NT2/D1 (cell line): ENCODE data around the gene TMUB1.

Experiments
- DNase-seq: peaks from one replicate; pipeline ENCODE4 v3.0.0-alpha.2; 2011; ENCODE audit warnings: low read depth, low spot score
- H3K27me3 ChIP-seq: 2 replicates; pipeline ENCODE4 v1.6.0; 2011; ENCODE audit warnings: mild to moderate bottlenecking; ENCODE audit not compliant: insufficient read length, insufficient read depth
- H3K36me3 ChIP-seq: 2 replicates; pipeline ENCODE4 v1.6.1; 2011; ENCODE audit warnings: mild to moderate bottlenecking, low read length, mixed read lengths; ENCODE audit not compliant: insufficient read depth, insufficient read length
- H3K4me1 ChIP-seq: 2 replicates; pipeline ENCODE4 v1.5.1; 2011; ENCODE audit not compliant: insufficient read depth, insufficient read length
- H3K4me3 ChIP-seq: 2 replicates; pipeline ENCODE4 v1.5.1; 2011; ENCODE audit warnings: low read depth; ENCODE audit not compliant: insufficient read length
- H3K9ac ChIP-seq: 2 replicates; pipeline ENCODE4 v1.6.0; 2011; ENCODE audit warnings: low read depth; ENCODE audit not compliant: insufficient read length
- H3K9me3 ChIP-seq: 2 replicates; pipeline ENCODE4 v1.5.1; 2011; ENCODE audit warnings: mild to moderate bottlenecking, low read length; ENCODE audit not compliant: insufficient read depth
- SUZ12 ChIP-seq: IDR thresholded peaks from 2 replicates; pipeline ENCODE4 v1.6.1; 2011; ENCODE audit not compliant: insufficient read length, insufficient read depth; ENCODE audit errors: extremely low read depth
- YY1 ChIP-seq: IDR thresholded peaks from 2 replicates; pipeline ENCODE4 v1.6.1; 2011; ENCODE audit not compliant: insufficient read length, insufficient read depth
- ZNF274 ChIP-seq: IDR thresholded peaks from 2 replicates; pipeline ENCODE4 v1.6.1; 2011; ENCODE audit warnings: mild to moderate bottlenecking, low read depth, low read length

Gene TMUB1

GRCh38 chr7:151124481-151124880 lies 41.2 kb upstream of the TMUB1 start:
- H3K4me1 ChIP-seq = peaks cover 16% of the 10 kb centered on the region
- no peak overlapping the region for H3K4me3 ChIP-seq
- H3K27me3 ChIP-seq = no peaks in the 10 kb centered on the region
- H3K9me3 ChIP-seq = peaks cover 18% of the 10 kb centered on the region; the same call in 1 of the 2 replicates
- DNase-seq = no peak
- no peak for TF ChIP-seq SUZ12
- TF ChIP-seq ZNF274 = no peak
- no peak for TF ChIP-seq YY1
- H3K36me3 ChIP-seq = peaks cover 86% of the 10 kb centered on the region
- no peak overlapping the region for H3K9ac ChIP-seq

GRCh38 chr7:151123822-151124464 lies 40.6 kb upstream of the TMUB1 start:
- Histone ChIP-seq H3K9me3 (peaks cover 18% of the 10 kb centered on the region; the same call in 1 of the 2 replicates), H3K36me3 (peaks cover 86% of the 10 kb centered on the region), H3K4me3 (no peak overlapping the region), H3K9ac (no peak overlapping the region), H3K27me3 (no peaks in the 10 kb centered on the region), H3K4me1 (peaks cover 16% of the 10 kb centered on the region)
- no peak for TF ChIP-seq SUZ12
- TF ChIP-seq ZNF274 = no peak
- no peak for TF ChIP-seq YY1
- DNase-seq = peak; percentile 83

GRCh38 chr7:151123158-151123821 lies 40.0 kb upstream of the TMUB1 start:
- Histone ChIP-seq H3K36me3 (peaks cover 86% of the 10 kb centered on the region), H3K4me3 (no peak overlapping the region), H3K4me1 (peaks cover 16% of the 10 kb centered on the region), H3K9ac (no peak overlapping the region), H3K27me3 (no peaks in the 10 kb centered on the region), H3K9me3 (peaks cover 18% of the 10 kb centered on the region; the same call in 1 of the 2 replicates)
- TF ChIP-seq SUZ12 = no peak
- DNase-seq = no peak

- Histone ChIP-seq H3K36me3 (peaks cover 86% of the 10 kb centered on the region), H3K4me3 (no peak overlapping the region)
- DNase-seq = no peak
Observed at GRCh38 chr7:151122796-151123157, 39.5 kb upstream of the TMUB1 start.

GRCh38 chr7:151122276-151122675 lies 39.0 kb upstream of the TMUB1 start:
- H3K9ac ChIP-seq = no peak overlapping the region
- H3K4me1 ChIP-seq = peaks cover 16% of the 10 kb centered on the region
- no peaks in the 10 kb centered on the region for H3K27me3 ChIP-seq
- H3K4me3 ChIP-seq = no peak overlapping the region
- TF ChIP-seq SUZ12 (no peak), ZNF274 (no peak), YY1 (no peak)
- peaks cover 18% of the 10 kb centered on the region; the same call in 1 of the 2 replicates for H3K9me3 ChIP-seq
- H3K36me3 ChIP-seq = peaks cover 86% of the 10 kb centered on the region
- DNase-seq = no peak

More at GRCh38 chr7:151122796-151123157, 39.5 kb upstream of the TMUB1 start:
- TF ChIP-seq YY1 = no peak
- TF ChIP-seq ZNF274 = no peak
- TF ChIP-seq SUZ12 = no peak
- peaks cover 16% of the 10 kb centered on the region for H3K4me1 ChIP-seq
- no peak overlapping the region for H3K9ac ChIP-seq
- H3K27me3 ChIP-seq = no peaks in the 10 kb centered on the region
- H3K9me3 ChIP-seq = peaks cover 18% of the 10 kb centered on the region; the same call in 1 of the 2 replicates

- H3K27me3 ChIP-seq = no peaks in the 10 kb centered on the region
- no peak overlapping the region for H3K4me3 ChIP-seq
- no peak for TF ChIP-seq SUZ12
- TF ChIP-seq ZNF274 = no peak
- no peak for TF ChIP-seq YY1
- peaks cover 12% of the 10 kb centered on the region for H3K4me1 ChIP-seq
- no peak overlapping the region for H3K9ac ChIP-seq
- DNase-seq = no peak
- peaks cover 86% of the 10 kb centered on the region for H3K36me3 ChIP-seq
- peaks cover 18% of the 10 kb centered on the region; the same call in 1 of the 2 replicates for H3K9me3 ChIP-seq
Observed at GRCh38 chr7:151121380-151122170, 38.3 kb upstream of the TMUB1 start.

GRCh38 chr7:151120896-151121295 lies 37.6 kb upstream of the TMUB1 start:
- Histone ChIP-seq H3K4me3 (no peak overlapping the region), H3K27me3 (no peaks in the 10 kb centered on the region), H3K36me3 (peaks cover 87% of the 10 kb centered on the region), H3K9ac (no peak overlapping the region), H3K9me3 (peaks cover 18% of the 10 kb centered on the region; the same call in 1 of the 2 replicates), H3K4me1 (peaks cover 15% of the 10 kb centered on the region)
- TF ChIP-seq YY1 = no peak
- no peak for TF ChIP-seq SUZ12
- no peak for TF ChIP-seq ZNF274
- no peak for DNase-seq
